Measurements from ENCODE around the gene TMEM161A.
"Not testable (repeated sequence)": the region's sequence is repeated elsewhere in the genome, so short reads cannot be mapped to it uniquely, and the experiment has no call there.

Gene TMEM161A

GRCh38 chr19:19120308-19121231, 17.7 kb downstream of the TMEM161A start:
- peak; percentile 39 for DNase-seq

- DNase-seq, result no peak
These were observed 18.7 kb downstream of the TMEM161A start for GRCh38 chr19:19119325-19120237.

GRCh38 chr19:19115954-19116353, 22.3 kb downstream of the TMEM161A start:
- DNase-seq, result peak; percentile 52

- DNase-seq, result peak; percentile 30
These were observed 25.1 kb downstream of the TMEM161A start for GRCh38 chr19:19113040-19113626.

- no peak for DNase-seq
These were observed 26.2 kb downstream of the TMEM161A start for GRCh38 chr19:19111967-19112580.

GRCh38 chr19:19111136-19111835, 27.0 kb downstream of the TMEM161A start:
- no peak for DNase-seq

- peak; percentile 72 for DNase-seq
These were observed 27.7 kb downstream of the TMEM161A start for GRCh38 chr19:19110410-19111135.

- DNase-seq, result no peak
These were observed 28.7 kb downstream of the TMEM161A start for GRCh38 chr19:19109601-19110000.

- DNase-seq, result no peak
These were observed 30.6 kb downstream of the TMEM161A start for GRCh38 chr19:19107654-19108053.

GRCh38 chr19:19106938-19107337, 31.3 kb downstream of the TMEM161A start:
- DNase-seq, result not testable (repeated sequence)

- DNase-seq, result peak; percentile 72
These were observed 32.2 kb downstream of the TMEM161A start for GRCh38 chr19:19106056-19106551.

GRCh38 chr19:19105365-19106055, 32.8 kb downstream of the TMEM161A start:
- peak; percentile 88 for DNase-seq

GRCh38 chr19:19103167-19103566, 35.1 kb downstream of the TMEM161A start:
- no peak for DNase-seq

GRCh38 chr19:19102566-19102965, 35.7 kb downstream of the TMEM161A start:
- DNase-seq, result not testable (repeated sequence)

- no peak for DNase-seq
These were observed 36.7 kb downstream of the TMEM161A start for GRCh38 chr19:19101540-19101939.

GRCh38 chr19:19098703-19099632, 39.3 kb downstream of the TMEM161A start:
- no peak for DNase-seq

GRCh38 chr19:19098084-19098702, 40.1 kb downstream of the TMEM161A start:
- no peak for DNase-seq

Measured in DMS53 (cell line).